GM10248 (cell line): ENCODE results near the gene RGS6.

Experiments used
- CTCF ChIA-PET: fragments of 300-600 bp; sonication (Branson Sonifier 250); formaldehyde crosslinking; extraction: SDS; loops from one replicate; lab custom pipeline; 2021; ENCODE audit warnings: antibody characterized with exemption; lab: Yijun Ruan, JAX
- POLR2A ChIA-PET: fragments of 350-650 bp; sonication (Branson Sonifier 250); formaldehyde crosslinking; extraction: SDS; loops from one replicate; lab custom pipeline; 2020; ENCODE audit warnings: antibody characterized with exemption; lab: Yijun Ruan, JAX
- DNase-seq: peaks from one replicate; pipeline ENCODE4 v3.0.0; 2012; ENCODE audit errors: extremely low spot score
- TF ChIP-seq, protein P1 (sequence below): IDR thresholded peaks from 2 replicates; pipeline ENCODE4 v1.5.1; 2012; ENCODE audit warnings: mild to moderate bottlenecking, low read depth; ENCODE audit errors: extremely low read depth, missing control alignments, control extremely low read depth

Gene RGS6

DNA sequence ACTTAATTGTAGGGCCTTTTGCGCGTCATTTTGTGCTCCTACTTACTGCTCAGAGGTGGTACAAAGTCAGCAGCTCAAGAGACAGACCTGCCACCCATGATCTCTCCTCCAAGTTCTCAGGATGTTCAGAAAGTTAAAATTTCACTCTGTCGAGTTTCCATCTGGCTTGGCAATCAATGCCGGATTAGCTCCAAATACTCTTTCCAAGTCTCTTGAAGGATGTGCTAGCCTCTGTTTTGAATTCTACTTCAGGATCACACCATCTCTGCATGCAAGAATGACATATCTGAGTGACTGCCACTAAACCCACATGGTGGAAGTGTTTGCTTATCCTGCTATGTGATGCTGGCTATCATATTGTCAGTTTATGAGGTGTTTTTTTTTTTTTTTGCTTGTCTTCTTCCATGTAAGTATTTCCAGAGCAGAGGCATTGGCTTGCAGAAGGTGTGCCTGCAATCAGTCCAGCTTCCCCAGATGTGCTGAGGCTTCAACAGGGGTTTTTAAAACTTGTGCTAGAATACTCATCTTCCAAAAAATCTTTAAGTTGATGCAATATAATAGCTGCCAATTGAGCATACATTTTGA lies 125.6 kb downstream of the RGS6 start:
- DNase-seq, result no peak
- ChIA-PET POLR2A (no interaction called here), CTCF (interaction anchor here (1.3 to 1.5 kb wide), 3 partner anchors 11 to 34 kb away, joined by 3 to 8 read pairs (median 4); no protein-coding TSS in a partner anchor)
- TF ChIP-seq, protein P1, sequence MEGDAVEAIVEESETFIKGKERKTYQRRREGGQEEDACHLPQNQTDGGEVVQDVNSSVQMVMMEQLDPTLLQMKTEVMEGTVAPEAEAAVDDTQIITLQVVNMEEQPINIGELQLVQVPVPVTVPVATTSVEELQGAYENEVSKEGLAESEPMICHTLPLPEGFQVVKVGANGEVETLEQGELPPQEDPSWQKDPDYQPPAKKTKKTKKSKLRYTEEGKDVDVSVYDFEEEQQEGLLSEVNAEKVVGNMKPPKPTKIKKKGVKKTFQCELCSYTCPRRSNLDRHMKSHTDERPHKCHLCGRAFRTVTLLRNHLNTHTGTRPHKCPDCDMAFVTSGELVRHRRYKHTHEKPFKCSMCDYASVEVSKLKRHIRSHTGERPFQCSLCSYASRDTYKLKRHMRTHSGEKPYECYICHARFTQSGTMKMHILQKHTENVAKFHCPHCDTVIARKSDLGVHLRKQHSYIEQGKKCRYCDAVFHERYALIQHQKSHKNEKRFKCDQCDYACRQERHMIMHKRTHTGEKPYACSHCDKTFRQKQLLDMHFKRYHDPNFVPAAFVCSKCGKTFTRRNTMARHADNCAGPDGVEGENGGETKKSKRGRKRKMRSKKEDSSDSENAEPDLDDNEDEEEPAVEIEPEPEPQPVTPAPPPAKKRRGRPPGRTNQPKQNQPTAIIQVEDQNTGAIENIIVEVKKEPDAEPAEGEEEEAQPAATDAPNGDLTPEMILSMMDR, result no peak

DNA sequence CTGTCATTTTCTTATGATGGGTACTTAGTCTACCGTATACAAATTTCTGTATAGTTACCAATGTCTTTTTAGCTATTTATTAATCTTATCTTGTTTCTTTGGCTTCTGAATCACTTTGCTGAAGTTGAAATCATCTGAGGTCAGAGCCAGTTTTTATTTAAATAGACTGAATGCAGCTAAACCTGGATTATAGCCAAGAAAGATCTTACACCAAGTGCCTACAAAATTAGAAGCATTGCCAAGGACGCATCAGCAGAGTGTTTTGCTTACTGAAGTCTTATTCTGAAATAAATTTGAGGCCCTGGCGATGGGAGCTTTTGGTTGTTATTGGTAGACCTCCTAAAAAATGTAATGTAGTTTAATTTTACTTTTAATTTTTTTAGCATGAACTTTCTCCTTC lies 128.2 kb downstream of the RGS6 start:
- DNase-seq, result no peak
- CTCF ChIA-PET, result interaction anchor here (3.0 kb wide), 1 partner anchor 35 kb away, joined by 10 read pairs; no protein-coding TSS in a partner anchor
- TF ChIP-seq, protein P1, result no peak
- POLR2A ChIA-PET, result no interaction called here

DNA sequence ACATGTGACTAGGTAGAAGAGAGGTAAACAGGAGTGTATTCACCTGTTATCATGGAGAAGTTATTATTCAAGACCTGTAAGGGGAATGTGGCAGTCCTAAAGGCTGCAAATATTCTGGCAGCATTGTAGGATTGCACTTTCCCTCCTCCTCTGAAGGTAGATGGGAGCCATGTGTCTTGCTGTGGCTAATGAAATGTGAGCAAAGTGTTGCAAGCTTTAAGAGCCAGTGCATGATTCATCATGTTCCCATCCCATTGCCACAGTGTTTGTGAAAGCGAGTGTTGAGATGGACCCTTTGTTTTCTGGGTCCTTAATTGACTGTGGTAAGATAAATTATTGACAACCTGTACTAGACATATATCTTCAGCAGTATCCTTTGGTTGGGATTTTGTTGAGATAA lies 128.7 kb downstream of the RGS6 start:
- ChIA-PET POLR2A (no interaction called here), CTCF (interaction anchor here (3.0 kb wide), 1 partner anchor 36 kb away, joined by 10 read pairs; no protein-coding TSS in a partner anchor)
- TF ChIP-seq, protein P1, result no peak
- no peak for DNase-seq

DNA sequence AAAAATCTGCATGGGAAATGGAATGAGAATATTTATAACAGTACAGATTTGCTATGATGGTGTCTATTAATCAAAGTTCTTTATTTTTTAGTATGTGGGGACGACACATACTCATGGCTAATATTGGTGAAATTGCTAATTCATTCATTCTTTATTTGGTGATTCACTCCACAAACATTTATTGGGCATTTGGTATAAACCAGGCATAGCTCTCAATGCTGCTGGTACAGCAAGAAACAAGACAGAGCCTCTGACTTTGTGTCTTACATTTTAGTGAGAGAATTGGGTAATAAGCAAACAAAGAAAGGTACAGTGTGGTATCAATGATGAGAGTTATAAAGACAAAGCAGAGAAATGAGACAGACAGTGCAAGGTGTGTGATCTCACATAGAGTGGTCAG lies 129.5 kb downstream of the RGS6 start:
- POLR2A ChIA-PET, result no interaction called here
- CTCF ChIA-PET, result interaction anchor here (3.0 kb wide), 1 partner anchor 37 kb away, joined by 10 read pairs; no protein-coding TSS in a partner anchor
- TF ChIP-seq, protein P1, result no peak
- DNase-seq, result no peak

DNA sequence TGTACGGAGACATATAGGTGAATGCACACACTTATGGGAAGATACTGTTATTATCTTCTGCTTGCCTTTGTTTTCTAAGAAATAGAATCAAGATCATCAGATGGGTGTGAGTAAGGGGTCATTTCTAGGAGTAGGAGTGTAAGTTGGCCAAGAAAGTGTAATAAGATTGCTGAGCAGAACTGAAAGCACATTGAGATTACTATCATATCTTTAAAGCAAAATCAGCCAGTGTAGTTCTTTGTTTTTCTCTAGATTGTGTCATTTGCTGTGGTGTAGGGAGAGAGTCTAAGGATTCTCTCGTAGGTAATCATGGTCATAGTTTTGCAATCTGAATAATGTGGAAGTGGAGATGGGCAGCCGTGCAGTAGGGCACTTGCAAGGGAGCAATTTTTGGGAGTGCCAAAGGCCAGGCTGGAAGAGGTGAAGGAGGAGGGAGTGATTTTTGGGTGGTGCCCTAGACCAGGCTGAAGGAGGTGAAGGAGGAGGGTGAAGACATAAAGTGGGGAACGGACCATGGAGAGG lies 131.6 kb downstream of the RGS6 start:
- CTCF ChIA-PET, result interaction anchor here (1.5 kb wide), 1 partner anchor 40 kb away, joined by 4 read pairs; no protein-coding TSS in a partner anchor
- POLR2A ChIA-PET, result no interaction called here
- no peak for DNase-seq
- TF ChIP-seq, protein P1, result no peak

DNA sequence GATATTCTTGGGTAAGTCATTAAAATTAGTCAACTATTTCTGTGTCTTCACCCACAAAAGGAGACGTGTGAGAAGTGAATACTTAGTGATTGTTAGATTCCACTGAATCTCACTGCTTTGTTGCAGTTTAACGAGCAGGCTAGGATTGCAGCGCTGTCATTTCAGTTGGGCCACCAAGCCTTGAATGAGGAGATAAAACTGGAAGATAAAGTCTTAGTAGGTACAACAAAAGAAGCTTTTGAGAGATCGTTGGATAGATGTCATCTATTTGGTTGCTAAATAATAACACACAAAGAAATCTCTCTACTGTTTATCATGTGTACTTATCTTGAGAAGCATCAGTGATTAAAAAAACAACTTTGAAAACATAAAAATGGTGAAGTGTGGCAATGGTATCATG lies 132.3 kb downstream of the RGS6 start:
- TF ChIP-seq, protein P1, result no peak
- POLR2A ChIA-PET, result no interaction called here
- CTCF ChIA-PET, result interaction anchor here (1.5 kb wide), 1 partner anchor 40 kb away, joined by 4 read pairs; no protein-coding TSS in a partner anchor
- no peak for DNase-seq
